ENCODE results near the gene TMPRSS3.

TMPRSS3 gene

GRCh38 chr21:42387843-42388340, 8.0 kb downstream of the TMPRSS3 start:
- no peak for DNase-seq (ENCODE audit: low spot score)

DNA sequence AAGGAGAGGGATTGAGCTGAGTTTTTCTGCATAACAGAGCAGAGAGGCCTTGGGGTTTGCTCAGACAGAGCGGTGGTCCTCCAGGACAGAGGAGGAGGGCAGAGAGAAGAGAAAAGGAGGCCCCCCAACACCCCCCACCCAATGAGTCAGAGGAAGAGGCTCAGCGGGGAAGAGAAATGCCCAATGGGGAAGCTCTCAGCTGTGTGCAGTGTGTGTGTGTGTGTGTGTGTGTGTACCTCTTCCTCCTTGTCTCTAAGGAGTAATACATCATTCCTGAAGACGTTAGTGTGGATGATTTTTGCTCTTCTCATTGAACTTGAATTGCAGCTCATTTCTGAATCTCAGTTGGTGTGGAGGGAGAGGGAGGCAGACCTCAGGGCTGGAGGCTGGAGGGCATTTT, 8.7 kb downstream of the TMPRSS3 start:
- no peak for DNase-seq (ENCODE audit: low spot score)

DNA sequence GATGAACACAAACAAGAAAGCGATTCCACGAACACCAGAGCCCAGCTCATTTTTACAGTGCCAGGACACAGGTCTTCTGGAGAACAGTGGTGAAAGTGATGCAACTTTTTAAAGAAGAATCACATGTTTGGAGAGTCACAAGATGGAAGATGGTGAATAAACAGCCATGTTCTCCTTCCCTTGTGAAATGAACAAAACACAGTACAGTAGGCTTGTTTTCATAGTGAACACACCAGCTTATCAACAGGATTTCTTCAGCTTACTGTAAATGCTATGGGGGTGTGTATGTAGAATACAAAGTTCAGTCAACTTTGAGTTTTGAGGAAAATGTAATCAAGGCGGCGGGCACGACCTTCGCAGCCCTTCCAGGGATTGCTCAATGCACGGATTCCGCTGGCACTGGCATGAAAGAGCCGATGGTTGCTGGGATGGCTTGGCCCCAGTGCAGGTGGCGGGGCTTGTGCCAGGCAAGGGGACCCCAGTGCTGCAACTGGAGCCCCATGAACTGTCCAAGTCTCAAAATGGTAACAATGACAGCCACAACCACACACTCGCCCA, 9.7 kb downstream of the TMPRSS3 start:
- no peak for DNase-seq (ENCODE audit: low spot score)

DNA sequence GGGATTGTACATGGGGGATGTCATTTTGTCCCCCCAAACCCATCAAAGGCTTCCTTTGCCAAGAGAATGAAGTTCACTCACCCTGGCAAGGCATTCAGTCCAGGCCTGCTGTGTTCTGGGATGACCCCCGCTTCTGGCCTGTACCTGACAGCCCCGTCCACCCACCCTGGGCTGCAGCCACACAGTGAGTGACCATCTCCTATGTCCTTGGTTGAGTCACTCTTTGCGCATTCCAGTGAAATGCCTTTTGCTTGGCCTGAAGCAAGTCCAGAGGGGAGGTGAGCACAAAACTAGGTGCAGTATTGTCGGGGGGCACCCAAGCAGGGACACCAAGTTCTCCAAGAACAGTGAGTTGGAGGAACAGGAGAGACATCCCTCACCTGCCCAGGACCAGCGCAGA, 10.2 kb downstream of the TMPRSS3 start:
- DNase-seq (ENCODE audit: low spot score), result no peak

GRCh38 chr21:42384989-42385388, 10.9 kb downstream of the TMPRSS3 start:
- no peak for DNase-seq (ENCODE audit: low spot score)

- DNase-seq (ENCODE audit: low spot score), result no peak
Observed at GRCh38 chr21:42384156-42384945, 11.5 kb downstream of the TMPRSS3 start.

DNA sequence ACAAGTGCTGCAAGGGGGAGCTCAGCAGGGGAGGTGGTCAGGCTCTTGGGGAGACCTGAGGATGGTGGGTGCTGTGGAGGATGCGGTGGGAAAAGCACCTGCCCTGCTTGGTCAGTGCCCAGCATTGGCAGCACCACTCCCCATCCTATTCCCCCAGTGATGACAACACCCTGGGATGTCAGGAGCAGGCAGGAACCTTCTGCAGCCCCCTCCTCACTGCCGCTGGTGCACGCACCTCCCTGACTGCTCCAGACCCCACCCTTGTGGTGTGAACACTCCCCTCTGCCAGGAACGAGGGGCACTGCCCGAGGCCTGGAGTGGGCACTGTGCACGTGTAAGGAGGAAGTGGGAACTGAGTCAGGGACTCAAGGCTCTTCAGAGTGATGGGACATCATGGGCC, 12.5 kb downstream of the TMPRSS3 start:
- no peak for DNase-seq (ENCODE audit: low spot score)

DNA sequence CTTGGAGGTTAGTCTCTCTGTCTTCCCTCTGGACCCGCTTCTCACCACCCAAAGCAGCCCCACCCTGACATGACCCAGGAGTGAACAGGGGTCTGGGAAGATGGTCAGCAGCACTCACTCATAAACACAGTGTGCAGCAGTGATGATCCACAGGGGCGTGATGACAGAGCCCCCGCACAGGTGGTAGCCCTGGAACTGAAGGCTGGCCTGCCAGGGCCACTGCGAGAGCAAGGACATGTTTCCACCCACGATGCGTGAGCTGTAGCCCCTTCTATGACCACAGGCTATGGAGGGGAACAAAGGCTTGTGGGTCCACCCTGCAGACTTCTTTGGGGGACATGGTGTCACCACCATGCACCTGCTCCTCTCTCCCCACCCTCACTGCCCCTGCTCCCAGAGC, 12.9 kb downstream of the TMPRSS3 start:
- no peak for DNase-seq (ENCODE audit: low spot score)

DNA sequence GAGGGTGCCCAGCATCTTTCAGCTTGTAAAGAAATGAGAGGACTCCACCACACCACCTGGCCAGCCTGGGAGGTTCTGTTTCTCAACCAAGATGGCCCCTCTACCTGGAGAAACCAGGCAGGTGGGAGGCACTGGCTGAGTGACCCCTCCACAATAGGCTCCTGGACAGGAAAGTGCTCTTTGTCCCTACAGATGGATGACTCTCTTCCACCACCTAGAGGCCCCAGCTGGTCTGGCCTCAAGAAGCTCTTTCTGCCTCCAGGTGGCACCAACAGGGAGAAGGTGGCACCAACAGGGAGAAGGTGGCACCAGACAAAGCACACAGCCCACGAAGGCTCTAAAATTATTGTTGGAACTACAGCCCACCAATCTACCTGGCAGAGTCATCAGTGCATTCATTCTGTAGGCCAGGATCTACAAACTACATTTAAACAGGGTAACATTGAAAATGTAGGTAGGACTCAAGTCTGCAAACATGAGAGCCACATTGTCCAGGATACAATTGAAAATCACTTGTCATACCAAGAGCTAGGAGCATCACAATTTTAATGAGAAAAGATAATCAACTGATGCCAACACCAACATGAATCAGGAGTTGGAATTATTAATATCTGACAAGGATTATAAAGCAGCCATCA, 14.4 kb downstream of the TMPRSS3 start:
- peak; percentile 60 for DNase-seq (ENCODE audit: low spot score)

DNA sequence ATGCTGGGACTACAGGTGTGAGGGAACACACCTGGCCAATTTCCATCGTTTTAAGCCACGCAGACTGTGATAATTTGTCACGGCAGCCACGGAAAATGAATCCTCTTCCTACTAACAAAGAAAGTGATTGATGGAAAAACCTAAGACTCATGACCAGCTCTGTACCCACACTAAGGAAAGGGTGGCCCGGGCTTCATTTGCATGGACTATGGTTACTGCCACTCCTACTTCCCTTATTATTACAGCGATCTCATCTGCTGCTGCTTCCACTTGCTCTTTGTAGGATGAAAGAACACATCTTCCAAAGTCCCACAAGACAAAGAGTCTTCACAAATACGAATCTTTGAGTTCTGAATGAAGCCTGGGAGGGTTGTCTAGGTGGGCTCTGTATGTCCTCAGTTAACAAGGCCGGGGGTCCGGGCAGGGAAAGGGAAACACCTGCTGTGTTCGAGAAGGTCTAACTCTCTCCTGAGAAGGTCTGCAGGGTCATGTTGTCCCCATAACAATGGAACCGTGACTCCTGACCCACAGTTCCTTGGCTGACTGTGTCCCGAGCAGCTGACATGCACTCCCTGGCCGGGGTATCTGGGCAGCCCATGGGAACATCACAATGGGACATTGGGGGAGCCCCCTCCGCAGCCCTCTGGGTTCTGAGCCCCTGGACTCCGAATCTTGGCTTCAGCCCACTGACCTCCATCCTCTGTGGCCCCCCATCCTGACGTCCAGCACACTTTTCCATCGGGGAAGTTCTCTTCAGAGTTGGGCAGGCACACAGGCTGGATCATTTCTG, 16.2 kb downstream of the TMPRSS3 start:
- no peak for DNase-seq (ENCODE audit: low spot score)

DNA sequence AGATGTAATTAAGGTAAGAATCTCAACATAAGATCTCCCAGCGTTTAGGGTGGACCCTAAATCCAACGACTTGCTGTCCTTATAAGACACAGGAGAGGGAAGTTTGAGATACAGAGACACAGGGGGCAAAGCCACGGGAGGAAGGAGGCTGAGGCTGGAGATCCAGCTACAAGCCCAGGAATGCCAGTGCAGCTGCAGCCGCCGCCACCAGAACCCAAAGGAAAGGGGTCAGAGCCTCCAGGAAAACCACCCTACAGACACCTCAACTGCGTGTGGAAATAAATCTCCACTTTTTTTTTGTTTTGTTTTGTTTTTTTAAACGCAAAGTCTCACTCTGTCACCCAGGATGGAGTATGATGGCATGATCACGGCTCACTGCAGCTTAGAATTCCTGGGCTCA, 17.4 kb downstream of the TMPRSS3 start:
- DNase-seq (ENCODE audit: low spot score), result no peak

- no peak for DNase-seq (ENCODE audit: low spot score)
Observed at GRCh38 chr21:42377951-42378340, 17.9 kb downstream of the TMPRSS3 start.

DNA sequence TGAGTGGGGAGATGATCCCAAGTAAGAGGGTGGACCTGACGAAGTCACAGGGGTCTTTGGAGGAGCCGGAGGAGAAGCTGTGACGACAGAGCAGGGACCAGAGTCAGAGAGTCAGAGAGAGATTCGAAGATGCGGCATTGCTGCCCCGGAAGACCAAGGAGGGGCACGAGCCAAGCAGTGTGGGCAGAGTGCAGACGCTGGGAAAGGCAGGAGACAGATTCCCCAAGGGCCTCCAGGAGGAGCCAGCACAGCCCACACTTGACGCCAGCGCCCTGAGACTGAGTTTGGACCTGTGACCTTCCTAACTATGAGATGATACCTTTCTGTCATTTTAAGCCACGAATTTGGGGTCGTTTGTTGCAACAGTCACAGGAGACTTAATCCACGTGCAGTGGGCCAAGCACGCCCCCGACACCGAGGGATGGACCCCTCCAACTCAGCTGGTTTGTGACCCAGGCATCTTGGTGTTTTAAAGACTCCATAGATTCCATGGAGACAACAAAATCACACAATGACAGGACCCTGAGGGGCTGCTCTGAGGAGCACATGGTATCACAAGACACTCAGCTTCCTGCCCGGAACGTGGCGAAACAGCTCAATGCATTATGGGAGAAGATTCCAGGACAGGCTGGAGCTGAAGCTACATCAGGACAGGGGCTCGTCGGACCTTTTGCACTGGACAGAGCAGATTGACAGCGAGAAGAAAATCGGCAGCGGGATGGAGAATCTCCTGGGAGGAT, 18.5 kb downstream of the TMPRSS3 start:
- no peak for DNase-seq (ENCODE audit: low spot score)

DNA sequence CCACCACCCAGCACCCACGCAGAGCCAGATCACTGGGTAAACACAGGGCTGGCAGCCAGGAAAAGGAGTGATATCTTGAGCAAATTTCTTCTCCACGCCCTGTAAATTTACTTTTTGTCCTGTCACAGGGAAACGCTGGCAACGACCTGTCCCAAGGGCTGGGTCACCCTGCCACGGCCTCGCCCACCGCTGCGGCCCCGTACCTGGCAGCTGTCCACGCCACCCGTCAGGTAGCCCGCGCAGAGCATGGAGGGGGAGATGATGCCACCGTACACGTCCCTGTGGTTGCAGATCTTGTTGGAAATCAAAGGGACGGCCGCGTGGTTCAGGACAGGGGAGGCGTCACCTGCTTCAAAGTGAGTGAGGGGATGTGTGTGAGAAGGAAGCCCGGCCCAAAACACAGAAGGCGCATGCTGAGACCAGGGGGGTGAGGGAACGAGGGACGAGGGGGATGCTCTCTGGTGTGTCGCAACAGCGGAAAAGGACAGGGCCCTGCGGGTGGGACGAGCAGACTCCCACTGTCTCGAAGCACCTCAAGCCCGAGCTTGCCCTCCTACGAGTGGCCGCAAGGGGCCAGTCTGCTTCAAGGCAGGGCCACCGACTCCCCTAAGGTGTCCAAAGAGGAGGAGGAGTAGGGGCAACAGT, 19.4 kb downstream of the TMPRSS3 start:
- DNase-seq (ENCODE audit: low spot score), result no peak

- DNase-seq (ENCODE audit: low spot score), result no peak
Observed at GRCh38 chr21:42375966-42376337, 19.9 kb downstream of the TMPRSS3 start.

- no peak for DNase-seq (ENCODE audit: low spot score)
Observed at GRCh38 chr21:42375506-42375905, 20.3 kb downstream of the TMPRSS3 start.

GRCh38 chr21:42374864-42375499, 20.9 kb downstream of the TMPRSS3 start:
- no peak for DNase-seq (ENCODE audit: low spot score)

DNA sequence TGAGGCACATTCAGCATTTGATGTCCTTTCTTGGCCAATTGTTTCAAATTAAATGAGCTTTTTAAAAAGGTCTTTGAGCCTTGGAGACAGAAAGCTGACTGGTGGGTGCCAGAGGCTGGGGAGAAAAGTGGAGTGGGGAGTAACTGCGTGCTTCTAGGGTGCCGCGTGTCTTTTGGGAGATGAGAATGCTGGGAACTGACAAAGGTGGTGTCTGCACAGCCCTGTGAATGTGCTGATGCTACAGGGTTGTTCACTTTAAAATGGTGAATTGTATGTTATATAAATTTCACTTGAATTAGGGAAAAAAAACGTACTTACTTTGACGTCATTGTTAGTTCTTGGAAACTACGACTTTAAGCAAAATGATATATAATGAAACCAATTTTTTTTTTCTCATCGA, 21.4 kb downstream of the TMPRSS3 start:
- DNase-seq (ENCODE audit: low spot score), result no peak

GRCh38 chr21:42373908-42374455, 21.9 kb downstream of the TMPRSS3 start:
- DNase-seq (ENCODE audit: low spot score), result no peak

DNA sequence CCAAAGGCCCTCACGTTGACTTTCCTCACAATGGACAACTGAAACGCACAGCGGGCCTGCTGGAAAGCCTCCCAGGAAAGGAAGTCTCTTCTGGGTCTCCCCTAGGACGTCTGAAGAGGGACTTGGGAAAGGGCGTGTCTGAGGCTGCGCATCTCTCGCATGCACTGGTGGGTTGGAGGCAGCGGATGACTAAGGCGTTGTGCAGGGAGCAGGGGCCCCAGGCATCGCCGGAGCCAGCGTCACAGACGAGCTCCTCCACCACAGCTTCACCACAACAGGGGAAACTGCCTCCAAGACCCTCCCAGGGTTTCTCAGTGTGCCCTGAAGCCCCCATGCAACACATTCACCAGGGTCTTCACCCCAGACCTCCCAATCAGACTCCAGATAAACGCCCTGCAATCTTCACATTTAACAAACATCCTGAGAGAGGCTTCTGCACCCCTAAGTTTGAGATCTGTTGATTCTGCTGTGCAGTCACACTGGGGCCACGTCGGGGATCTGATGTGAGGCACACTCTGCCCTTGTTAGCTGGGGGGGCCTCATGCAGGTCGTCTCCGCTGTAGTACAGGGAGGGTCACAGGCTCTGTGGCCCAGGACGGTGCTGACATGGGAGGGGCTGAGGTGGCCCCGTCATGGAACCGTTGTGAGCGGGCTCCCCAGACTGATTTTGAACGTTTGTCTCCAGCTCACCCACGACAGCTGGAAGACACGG, 22.5 kb downstream of the TMPRSS3 start:
- no peak for DNase-seq (ENCODE audit: low spot score)

Measured in CD4-positive, alpha-beta T cell treated with Interleukin-2 at 100 ng/mL for 4 hours (primary cell).